GM18499 (cell line): ENCODE results near the gene FOXF2.

Experiments
- ATAC-seq: cut with Tn5 transposase; IDR thresholded peaks from one replicate; pipeline ENCODE4 v1.9.1; 2021; ENCODE audit warnings: moderate number of reproducible peaks; ENCODE audit not compliant: insufficient read depth, unreplicated experiment

The FOXF2 gene

GRCh38 chr6:1438471-1438881 is 49.1 kb downstream of the FOXF2 start:
- no peak for ATAC-seq

- ATAC-seq: no peak
Measured at GRCh38 chr6:1439349-1439748, 50.0 kb downstream of the FOXF2 start.

- no peak for ATAC-seq
Measured at GRCh38 chr6:1442929-1443328, 53.6 kb downstream of the FOXF2 start.
